IMR-90 (cell line): Measurements from ENCODE around the gene STAT5A. TPM values are rescaled to one million over a fixed set of nuclear protein-coding genes. Genes with fewer than 3 reads are reported as not detected.
"Not testable (repeated sequence)": the region's sequence is repeated elsewhere in the genome, so short reads cannot be mapped to it uniquely, and the experiment has no call there.

Experiments used
- ATAC-seq: fragments of 200-7000 bp; cut with Tn5 transposase; 2 replicates; pipeline ENCODE4 v1.9.1; 2020; ENCODE audit warnings: low read depth, mild to moderate bottlenecking, moderate library complexity
- BruUV-seq: library from RNA; stranded (reverse); fragments of 400-500 nt; replicated peaks from 2 replicates; lab custom pipeline; 2021; lab: Mats Ljungman, UMichigan
- CTCF ChIA-PET: fragments of 300-600 bp; formaldehyde crosslinking; extraction: SDS; loops from one replicate; lab custom pipeline; 2021; ENCODE audit warnings: antibody characterized with exemption; lab: Yijun Ruan, JAX
- POLR2A ChIA-PET: fragments of 300-600 bp; sonication (Branson Sonifier 250); formaldehyde crosslinking; loops from one replicate; lab custom pipeline; 2022; ENCODE audit warnings: antibody characterized with exemption; ENCODE audit not compliant: unreplicated experiment; lab: Charles Lee
- DNase-seq: peaks from one replicate; pipeline ENCODE4 v3.0.0; 2013
- H2AFZ ChIP-seq: replicated peaks from 2 replicates; pipeline ENCODE3; 2013; ENCODE audit warnings: low read length, mild to moderate bottlenecking; ENCODE audit not compliant: poor library complexity
- H2AK5ac ChIP-seq: 2 replicates; pipeline ENCODE4 v1.6.1; 2013; ENCODE audit warnings: low read depth, low read length, inconsistent platforms
- H2AK9ac ChIP-seq: replicated peaks from 2 replicates; pipeline ENCODE3; 2013; ENCODE audit warnings: mild to moderate bottlenecking, low read depth, low read length, moderate library complexity; ENCODE audit not compliant: poor library complexity
- H2BK120ac ChIP-seq: 2 replicates; pipeline ENCODE4 v1.6.1; 2013; ENCODE audit warnings: low read depth, low read length, inconsistent platforms
- H2BK15ac ChIP-seq: 3 replicates; pipeline ENCODE4 v1.6.1; 2013; ENCODE audit warnings: low read depth, low read length, inconsistent platforms
- H2BK20ac ChIP-seq: 2 replicates; pipeline ENCODE4 v1.6.1; 2013; ENCODE audit warnings: low read depth, mild to moderate bottlenecking, inconsistent platforms, low read length, moderate library complexity
- H2BK5ac ChIP-seq: 2 replicates; pipeline ENCODE4 v1.6.1; 2013; ENCODE audit warnings: mild to moderate bottlenecking, low read depth, low read length, inconsistent platforms; ENCODE audit not compliant: poor library complexity, severe bottlenecking
- H3K14ac ChIP-seq: replicated peaks from 2 replicates; pipeline ENCODE4 v1.6.1; 2013; ENCODE audit warnings: low read depth, low read length, inconsistent platforms
- H3K18ac ChIP-seq: 2 replicates; pipeline ENCODE4 v1.6.1; 2013; ENCODE audit warnings: low read depth, low read length, control low read depth
- H3K23ac ChIP-seq: 2 replicates; pipeline ENCODE4 v1.6.1; 2013; ENCODE audit warnings: low read depth, low read length, inconsistent platforms
- H3K27ac ChIP-seq: 2 replicates; pipeline ENCODE4 v1.5.1; 2013; ENCODE audit warnings: mild to moderate bottlenecking, control low read depth, low read length; ENCODE audit not compliant: insufficient read depth
- H3K27me3 ChIP-seq: 2 replicates; pipeline ENCODE4 v1.6.1; 2013; ENCODE audit warnings: low read length; ENCODE audit not compliant: control insufficient read depth, insufficient read depth
- H3K36me3 ChIP-seq: 2 replicates; pipeline ENCODE4 v1.6.1; 2013; ENCODE audit warnings: low read length, mixed read lengths; ENCODE audit not compliant: control insufficient read depth, insufficient read depth
- H3K4ac ChIP-seq: 2 replicates; pipeline ENCODE4 v1.6.1; 2013; ENCODE audit warnings: low read depth, low read length, inconsistent platforms
- H3K4me1 ChIP-seq: 2 replicates; pipeline ENCODE4 v1.6.1; 2013; ENCODE audit warnings: low read length, mixed read lengths; ENCODE audit not compliant: control insufficient read depth, insufficient read depth
- H3K4me2 ChIP-seq: 2 replicates; pipeline ENCODE4 v1.6.1; 2013; ENCODE audit warnings: low read depth, mild to moderate bottlenecking, control low read depth, low read length, moderate library complexity
- H3K4me3 ChIP-seq: 2 replicates; pipeline ENCODE4 v1.5.1; 2013; ENCODE audit warnings: low read depth, mild to moderate bottlenecking, control low read depth, low read length, moderate library complexity; ENCODE audit not compliant: insufficient read depth
- H3K56ac ChIP-seq: 2 replicates; pipeline ENCODE4 v1.6.1; 2013; ENCODE audit warnings: low read length, inconsistent platforms; ENCODE audit not compliant: insufficient read depth; ENCODE audit errors: extremely low read depth
- H3K79me1 ChIP-seq, 2 experiments: 2 replicates each; pipeline ENCODE4 v1.6.1; 2013; ENCODE audit warnings: low read length in 2 of 2, inconsistent platforms in 1 of 2, low read depth in 1 of 2
- H3K9ac ChIP-seq: 2 replicates; pipeline ENCODE4 v1.6.1; 2013; ENCODE audit warnings: low read depth, low read length, control low read depth
- H3K9me1 ChIP-seq: 2 replicates; pipeline ENCODE4 v1.6.1; 2013; ENCODE audit warnings: low read length, inconsistent platforms; ENCODE audit not compliant: insufficient read depth
- H3K9me3 ChIP-seq: 2 replicates; pipeline ENCODE4 v1.6.1; 2013; ENCODE audit warnings: low read length; ENCODE audit not compliant: control insufficient read depth, insufficient read depth
- H4K20me1 ChIP-seq: 2 replicates; pipeline ENCODE4 v1.6.1; 2013; ENCODE audit warnings: low read length, inconsistent platforms; ENCODE audit not compliant: insufficient read depth
- H4K5ac ChIP-seq: 2 replicates; pipeline ENCODE4 v1.6.1; 2013; ENCODE audit warnings: mild to moderate bottlenecking, low read depth, low read length, control low read depth
- H4K8ac ChIP-seq, 2 experiments: 2 replicates each; pipeline ENCODE4 v1.6.1; 2013; ENCODE audit warnings: low read depth in 2 of 2, low read length in 2 of 2, control low read depth in 1 of 2, inconsistent platforms in 1 of 2
- H4K91ac ChIP-seq: 2 replicates; pipeline ENCODE4 v1.6.1; 2013; ENCODE audit warnings: low read depth, low read length, inconsistent platforms; ENCODE audit not compliant: insufficient read depth
- WGBS, 2 experiments: methylation state at CpG; one replicate each; pipeline versions ENCODE4 v1.1.5 to v1.1.7; 2013; ENCODE audit warnings: missing lambda C conversion rate in 2 of 2; ENCODE audit not compliant: insufficient read length in 1 of 2; ENCODE audit errors: extremely low coverage in 2 of 2; 5-methylcytosine and 5-hydroxymethylcytosine counted together
- dilution Hi-C: fragments of 300-500 bp; cut with HindIII; formaldehyde crosslinking; loops from one replicate; pipeline ENCODE4 v1.14.3; 2018; ENCODE audit warnings: low sequenced_read_pairs; ENCODE audit not compliant: unreplicated experiment
- in situ Hi-C: fragments of 300-500 bp; cut with MboI; formaldehyde crosslinking; loops from 3 replicates; pipeline ENCODE4 v1.14.3; 2019; ENCODE audit warnings: low sequenced_read_pairs, inconsistent platforms, mixed read lengths
- intact Hi-C: fragments of 100-400 bp; cut with micrococcal nuclease; formaldehyde crosslinking; loops from 2 replicates; pipeline ENCODE4 v1.10.0; 2022
- polyA plus RNA-seq, 3 experiments: library from polyadenylated mRNA; depleted of rRNA; stranded (reverse); fragments of >200 nt; gene quantifications; 2 replicates each; pipeline ENCODE4 v1.2.3, GENCODE V29; 2012; ENCODE audit warnings: low replicate concordance in 1 of 3
- total RNA-seq: library from RNA; depleted of rRNA; stranded (reverse); fragments of >200 nt; gene quantifications from 2 replicates; pipeline ENCODE4 v1.2.3, GENCODE V29; 2012

STAT5A gene
- total and polyA plus RNA-seq, 2 of the 4 experiments (the other 2 are of a cell fraction), result 1.3 to 1.4 TPM

DNA sequence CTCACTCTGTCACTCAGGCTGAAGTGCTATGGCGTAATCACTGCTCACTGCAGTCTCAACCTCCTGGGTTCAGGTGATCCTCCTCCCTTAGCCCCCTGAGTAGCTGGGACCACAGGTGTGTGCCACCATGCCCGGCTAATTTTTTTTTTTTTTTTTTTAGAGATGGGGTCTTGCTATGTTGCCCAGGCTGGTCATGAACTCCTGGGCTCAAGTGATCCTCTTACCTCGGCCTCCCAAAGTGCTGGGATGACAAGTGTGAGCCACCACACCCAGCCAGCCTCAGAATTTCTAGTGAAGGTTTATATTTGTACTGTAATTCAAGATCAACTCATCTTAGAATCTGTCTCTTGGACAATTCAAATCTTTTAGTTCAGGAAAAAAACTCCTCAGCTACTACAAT lies 44.2 kb upstream of the STAT5A start:
- H3K27me3 ChIP-seq, intact Hi-C loops, H4K5ac ChIP-seq, ATAC-seq, H3K4me3 ChIP-seq, H2BK120ac ChIP-seq, H3K36me3 ChIP-seq, H4K91ac ChIP-seq, in situ Hi-C loops, H2AK5ac ChIP-seq, H3K23ac ChIP-seq, H3K9me3 ChIP-seq, H2AK9ac ChIP-seq, H3K9me1 ChIP-seq, BruUV-seq, H2BK5ac ChIP-seq, dilution Hi-C loops, H3K14ac ChIP-seq, H3K4ac ChIP-seq, H2AFZ ChIP-seq, H3K9ac ChIP-seq, DNase-seq, H3K4me2 ChIP-seq, H3K18ac ChIP-seq, H3K56ac ChIP-seq, H3K4me1 ChIP-seq, H2BK15ac ChIP-seq, CTCF ChIA-PET, H2BK20ac ChIP-seq, H4K8ac ChIP-seq, POLR2A ChIA-PET, H3K27ac ChIP-seq: not testable (repeated sequence)
- no CpG with 5 or more reads among the region's 3 CpGs for WGBS, 2 experiments
- Histone ChIP-seq H4K20me1 (peaks cover 36% of the 10 kb centered on the region), H3K79me1 (peaks cover 25 to 64% of the 10 kb centered on the region in 2 experiments)

- H2AK9ac ChIP-seq, H4K91ac ChIP-seq, H4K5ac ChIP-seq, H2BK20ac ChIP-seq, H3K14ac ChIP-seq, in situ Hi-C loops, H2AK5ac ChIP-seq, H3K18ac ChIP-seq, H3K56ac ChIP-seq, BruUV-seq, H3K4me2 ChIP-seq, H2BK120ac ChIP-seq, DNase-seq, H3K9me1 ChIP-seq, H3K27me3 ChIP-seq, H2BK5ac ChIP-seq, H3K27ac ChIP-seq, H4K8ac ChIP-seq, intact Hi-C loops, H3K9me3 ChIP-seq, ATAC-seq, H3K4ac ChIP-seq, CTCF ChIA-PET, H3K9ac ChIP-seq, H2AFZ ChIP-seq, H2BK15ac ChIP-seq, H3K23ac ChIP-seq, POLR2A ChIA-PET, H3K36me3 ChIP-seq, H3K4me1 ChIP-seq, dilution Hi-C loops, H3K4me3 ChIP-seq: not testable (repeated sequence)
- H4K20me1 ChIP-seq, result peaks cover 32% of the 10 kb centered on the region
- H3K79me1 ChIP-seq, result peaks cover 30 to 64% of the 10 kb centered on the region in 2 experiments
- WGBS, 2 experiments, result 100% methylated on average over 7 of the region's 11 CpGs; no CpG with 5 or more reads in 1 of the 2 experiments
Measured at GRCh38 chr17:42245183-42245582, 43.1 kb upstream of the STAT5A start.
